Measurements from ENCODE around the gene TRAT1. TPM values are rescaled to one million over a fixed set of nuclear protein-coding genes. Genes with fewer than 3 reads are reported as not detected.

TRAT1 gene
- total RNA-seq, 2 experiments from 2014 or later = not detected

DNA sequence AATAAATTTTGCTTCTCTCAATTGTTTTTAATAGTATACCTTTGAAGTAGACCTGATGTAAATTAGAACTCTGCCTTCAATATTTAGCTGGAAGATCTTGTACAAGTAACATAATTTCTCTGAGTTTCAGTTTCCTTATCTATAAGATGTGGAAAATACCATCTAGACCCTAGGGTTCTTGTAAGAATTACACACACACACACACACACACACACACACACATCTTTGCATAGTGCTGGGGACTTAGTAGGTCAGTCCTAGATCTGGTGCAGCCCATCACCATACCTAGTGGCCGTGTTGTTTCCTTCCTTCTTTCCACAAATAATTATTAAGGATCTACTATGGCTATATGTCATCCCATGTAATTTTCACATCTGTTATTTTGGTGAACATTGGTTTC, 11.0 kb downstream of the TRAT1 start:
- Histone ChIP-seq H3K27ac (ENCODE audit: low read depth, low read length, poor library complexity, severe bottlenecking) (no peak overlapping the region), H3K4me3 (ENCODE audit: low read depth, low read length, poor library complexity, severe bottlenecking) (no peak overlapping the region), H3K4me2 (ENCODE audit: low read length) (no peak overlapping the region), H3K36me3 (ENCODE audit: insufficient read depth, low read length) (no peaks in the 10 kb centered on the region), H2AFZ (ENCODE audit: low read length) (no peak overlapping the region), H3K79me2 (ENCODE audit: insufficient read depth, low read depth, low read length) (no peaks in the 10 kb centered on the region), H3K9me3 (ENCODE audit: low read length) (no peaks in the 10 kb centered on the region), H3K4me1 (ENCODE audit: insufficient read depth, low read length, poor library complexity, severe bottlenecking) (no peaks in the 10 kb centered on the region), H4K20me1 (ENCODE audit: insufficient read depth, low read length) (no peaks in the 10 kb centered on the region), H3K9me2 (ENCODE audit: insufficient read depth, low read length) (no peaks in the 10 kb centered on the region)
- ChIA-PET CTCF (ENCODE audit: unreplicated experiment) (no interaction called here), POLR2A (interaction anchor here (0.5 kb wide), 1 partner anchor 38 kb away, joined by 3 read pairs; no protein-coding TSS in a partner anchor)
- BruUV-seq (replicated peaks) = no TSS peak
- no peak for TF ChIP-seq EZH2phosphoT487 (IDR thresholded peaks at IDR 0.05; ENCODE audit: borderline replicate concordance, low read depth, low read length)
- intact Hi-C loops (cut with micrococcal nuclease; ENCODE audit: unreplicated experiment) = no loop called here
- no peak for DNase-seq (ENCODE audit: low spot score)

- Histone ChIP-seq H4K20me1 (ENCODE audit: insufficient read depth, low read length) (no peaks in the 10 kb centered on the region), H3K4me1 (ENCODE audit: insufficient read depth, low read length, poor library complexity, severe bottlenecking) (no peaks in the 10 kb centered on the region), H3K9me2 (ENCODE audit: insufficient read depth, low read length) (no peaks in the 10 kb centered on the region), H2AFZ (ENCODE audit: low read length) (no peak overlapping the region), H3K79me2 (ENCODE audit: insufficient read depth, low read depth, low read length) (no peaks in the 10 kb centered on the region), H3K36me3 (ENCODE audit: insufficient read depth, low read length) (no peaks in the 10 kb centered on the region), H3K4me3 (ENCODE audit: low read depth, low read length, poor library complexity, severe bottlenecking) (no peak overlapping the region), H3K27ac (ENCODE audit: low read depth, low read length, poor library complexity, severe bottlenecking) (no peak overlapping the region), H3K4me2 (ENCODE audit: low read length) (no peak overlapping the region), H3K9me3 (ENCODE audit: low read length) (no peaks in the 10 kb centered on the region)
- ChIA-PET CTCF (ENCODE audit: unreplicated experiment) (no interaction called here), POLR2A (interaction anchor here (0.6 to 1.0 kb wide), 2 partner anchors 21 to 158 kb away, joined by 3 to 6 read pairs; no protein-coding TSS in a partner anchor)
- intact Hi-C loops (cut with micrococcal nuclease; ENCODE audit: unreplicated experiment) = no loop called here
- TF ChIP-seq, protein P1, sequence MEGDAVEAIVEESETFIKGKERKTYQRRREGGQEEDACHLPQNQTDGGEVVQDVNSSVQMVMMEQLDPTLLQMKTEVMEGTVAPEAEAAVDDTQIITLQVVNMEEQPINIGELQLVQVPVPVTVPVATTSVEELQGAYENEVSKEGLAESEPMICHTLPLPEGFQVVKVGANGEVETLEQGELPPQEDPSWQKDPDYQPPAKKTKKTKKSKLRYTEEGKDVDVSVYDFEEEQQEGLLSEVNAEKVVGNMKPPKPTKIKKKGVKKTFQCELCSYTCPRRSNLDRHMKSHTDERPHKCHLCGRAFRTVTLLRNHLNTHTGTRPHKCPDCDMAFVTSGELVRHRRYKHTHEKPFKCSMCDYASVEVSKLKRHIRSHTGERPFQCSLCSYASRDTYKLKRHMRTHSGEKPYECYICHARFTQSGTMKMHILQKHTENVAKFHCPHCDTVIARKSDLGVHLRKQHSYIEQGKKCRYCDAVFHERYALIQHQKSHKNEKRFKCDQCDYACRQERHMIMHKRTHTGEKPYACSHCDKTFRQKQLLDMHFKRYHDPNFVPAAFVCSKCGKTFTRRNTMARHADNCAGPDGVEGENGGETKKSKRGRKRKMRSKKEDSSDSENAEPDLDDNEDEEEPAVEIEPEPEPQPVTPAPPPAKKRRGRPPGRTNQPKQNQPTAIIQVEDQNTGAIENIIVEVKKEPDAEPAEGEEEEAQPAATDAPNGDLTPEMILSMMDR (conservative IDR thresholded peaks at IDR 0.05; ENCODE audit: low read length) = no peak
- no peak for TF ChIP-seq EZH2phosphoT487 (IDR thresholded peaks at IDR 0.05; ENCODE audit: borderline replicate concordance, low read depth, low read length)
- DNase-seq (ENCODE audit: low spot score) = no peak
- no TSS peak for BruUV-seq (replicated peaks)
These were observed 12.0 kb downstream of the TRAT1 start for GRCh38 chr3:108834551-108834950.

GRCh38 chr3:108835101-108835500, 12.5 kb downstream of the TRAT1 start:
- Histone ChIP-seq H3K9me2 (ENCODE audit: insufficient read depth, low read length) (no peaks in the 10 kb centered on the region), H3K79me2 (ENCODE audit: insufficient read depth, low read depth, low read length) (no peaks in the 10 kb centered on the region), H3K36me3 (ENCODE audit: insufficient read depth, low read length) (no peaks in the 10 kb centered on the region), H2AFZ (ENCODE audit: low read length) (no peak overlapping the region), H3K4me3 (ENCODE audit: low read depth, low read length, poor library complexity, severe bottlenecking) (no peak overlapping the region), H4K20me1 (ENCODE audit: insufficient read depth, low read length) (no peaks in the 10 kb centered on the region), H3K9me3 (ENCODE audit: low read length) (no peaks in the 10 kb centered on the region), H3K4me1 (ENCODE audit: insufficient read depth, low read length, poor library complexity, severe bottlenecking) (no peaks in the 10 kb centered on the region), H3K4me2 (ENCODE audit: low read length) (no peak overlapping the region), H3K27ac (ENCODE audit: low read depth, low read length, poor library complexity, severe bottlenecking) (no peak overlapping the region)
- BruUV-seq (replicated peaks) = no TSS peak
- CTCF ChIA-PET (ENCODE audit: unreplicated experiment) = no interaction called here
- DNase-seq (ENCODE audit: low spot score) = no peak
- TF ChIP-seq, protein P1 (conservative IDR thresholded peaks at IDR 0.05; ENCODE audit: low read length) = no peak
- TF ChIP-seq EZH2phosphoT487 (IDR thresholded peaks at IDR 0.05; ENCODE audit: borderline replicate concordance, low read depth, low read length) = no peak
- intact Hi-C loops (cut with micrococcal nuclease; ENCODE audit: unreplicated experiment) = no loop called here
- POLR2A ChIA-PET = interaction anchor here (0.8 to 1.0 kb wide), 2 partner anchors 21 to 102 kb away, joined by 3 read pairs; no protein-coding TSS in a partner anchor

Data from OCI-LY7 (cell line).